Measurements from ENCODE around the gene LRRK2. TPM values are rescaled to one million over a fixed set of nuclear protein-coding genes. Genes with fewer than 3 reads are reported as not detected.

The LRRK2 gene
- total and polyA plus RNA-seq, 2 experiments from 2014 or later, result 6.4 to 9.3 TPM

- H3K36me3 ChIP-seq, result no peaks in the 10 kb centered on the region
- no peak overlapping the region for H3K27ac ChIP-seq
- TF ChIP-seq CTCF (IDR thresholded peaks at IDR 0.05; ENCODE audit: low read depth, low read length), result no peak
- no peaks in the 10 kb centered on the region for H3K9me3 ChIP-seq (ENCODE audit: low read depth)
- no peak overlapping the region for H3K4me3 ChIP-seq
- H3K27me3 ChIP-seq, result no peaks in the 10 kb centered on the region
- no peaks in the 10 kb centered on the region for H3K4me1 ChIP-seq (ENCODE audit: low read depth)
- no peak for DNase-seq (ENCODE audit: low read depth in 1 of 2, low spot score in 1 of 2)
Measured at GRCh38 chr12:40263616-40264409, 39.0 kb downstream of the LRRK2 start.

- DNase-seq (ENCODE audit: low read depth in 1 of 2, low spot score in 1 of 2), result no peak
- Histone ChIP-seq H3K27ac (no peak overlapping the region), H3K4me1 (ENCODE audit: low read depth) (no peaks in the 10 kb centered on the region), H3K36me3 (no peaks in the 10 kb centered on the region), H3K4me3 (no peak overlapping the region), H3K27me3 (no peaks in the 10 kb centered on the region), H3K9me3 (ENCODE audit: low read depth) (no peaks in the 10 kb centered on the region)
- no peak for TF ChIP-seq CTCF (IDR thresholded peaks at IDR 0.05; ENCODE audit: low read depth, low read length)
Measured at GRCh38 chr12:40271981-40272664, 47.3 kb downstream of the LRRK2 start.

- no peaks in the 10 kb centered on the region for H3K4me1 ChIP-seq (ENCODE audit: low read depth)
- H3K27me3 ChIP-seq, result no peaks in the 10 kb centered on the region
- no peaks in the 10 kb centered on the region for H3K9me3 ChIP-seq (ENCODE audit: low read depth)
- DNase-seq (ENCODE audit: low read depth in 1 of 2, low spot score in 1 of 2), result no peak
- no peak overlapping the region for H3K27ac ChIP-seq
- no peak overlapping the region for H3K4me3 ChIP-seq
- no peaks in the 10 kb centered on the region for H3K36me3 ChIP-seq
- TF ChIP-seq CTCF (IDR thresholded peaks at IDR 0.05; ENCODE audit: low read depth, low read length), result no peak
Measured at GRCh38 chr12:40281791-40282364, 57.1 kb downstream of the LRRK2 start.

- no peak for DNase-seq (ENCODE audit: low read depth in 1 of 2, low spot score in 1 of 2)
- TF ChIP-seq CTCF (IDR thresholded peaks at IDR 0.05; ENCODE audit: low read depth, low read length), result no peak
- H3K27me3 ChIP-seq, result no peaks in the 10 kb centered on the region
- no peaks in the 10 kb centered on the region for H3K9me3 ChIP-seq (ENCODE audit: low read depth)
- H3K4me1 ChIP-seq (ENCODE audit: low read depth), result no peaks in the 10 kb centered on the region
- no peak overlapping the region for H3K4me3 ChIP-seq
- H3K36me3 ChIP-seq, result no peaks in the 10 kb centered on the region
- H3K27ac ChIP-seq, result no peak overlapping the region
Measured at GRCh38 chr12:40286583-40286982, 61.8 kb downstream of the LRRK2 start.

GRCh38 chr12:40287369-40287975, 62.7 kb downstream of the LRRK2 start:
- H3K4me3 ChIP-seq, result no peak overlapping the region
- no peaks in the 10 kb centered on the region for H3K36me3 ChIP-seq
- H3K27me3 ChIP-seq, result no peaks in the 10 kb centered on the region
- no peak for DNase-seq (ENCODE audit: low read depth in 1 of 2, low spot score in 1 of 2)
- TF ChIP-seq CTCF (IDR thresholded peaks at IDR 0.05; ENCODE audit: low read depth, low read length), result no peak
- no peak overlapping the region for H3K27ac ChIP-seq
- H3K4me1 ChIP-seq (ENCODE audit: low read depth), result no peaks in the 10 kb centered on the region
- H3K9me3 ChIP-seq (ENCODE audit: low read depth), result no peaks in the 10 kb centered on the region

Data from cardiac muscle cell (in vitro differentiated cells and primary cell).